SK-N-SH (cell line): ENCODE data around the gene SGF29. TPM values are rescaled to one million over a fixed set of nuclear protein-coding genes. Genes with fewer than 3 reads are reported as not detected.
"Not testable (repeated sequence)": the region's sequence is repeated elsewhere in the genome, so short reads cannot be mapped to it uniquely, and the experiment has no call there.

Experiments
- CTCF ChIA-PET: fragments of 300-600, 350-600 bp; formaldehyde crosslinking; extraction: SDS; loops from one replicate; lab custom pipeline; 2021; lab: Yijun Ruan, JAX
- POLR2A ChIA-PET: fragments of 350-600 bp; sonication (Branson Sonifier 250); formaldehyde crosslinking; extraction: SDS; loops from one replicate; lab custom pipeline; 2020; ENCODE audit warnings: antibody characterized with exemption, inconsistent platforms; lab: Yijun Ruan, JAX
- DNase-seq: peaks from one replicate; pipeline ENCODE4 v3.0.0; 2012
- H2AFZ ChIP-seq: fragments of 200-600 bp; sonication (generic); 2 replicates; pipeline ENCODE4 v1.8.1; 2016; ENCODE audit warnings: antibody characterized with exemption, mild to moderate bottlenecking, low read depth
- H3F3A ChIP-seq: fragments of 200-600 bp; sonication (generic); replicated peaks from 2 replicates; pipeline ENCODE3; 2016; ENCODE audit warnings: antibody characterized with exemption, mild to moderate bottlenecking; ENCODE audit not compliant: insufficient read depth
- H3K27ac ChIP-seq, 2 experiments: fragments of 200-500 bp in 1 of 2; fragments of 200-600 bp in 1 of 2; sonication (Bioruptor generic) in 1 of 2; sonication (generic), shearing (Covaris generic) in 1 of 2; 2 replicates each; pipeline versions ENCODE4 v1.5.1 to v1.6.1; 2014 to 2016; ENCODE audit warnings: low read depth in 2 of 2, inconsistent platforms in 1 of 2, low read length in 1 of 2, mild to moderate bottlenecking in 1 of 2, mixed read lengths in 1 of 2
- H3K27me3 ChIP-seq: fragments of 200-600 bp; sonication (generic), shearing (Covaris generic); 2 replicates; pipeline ENCODE4 v1.6.1; 2016; ENCODE audit warnings: mixed run types; ENCODE audit not compliant: insufficient read depth
- H3K36me3 ChIP-seq, 2 experiments: fragments of 200-500 bp in 1 of 2; fragments of 200-600 bp in 1 of 2; sonication (Bioruptor generic) in 1 of 2; sonication (generic) in 1 of 2; replicated peaks in 1 of 2; 2 replicates each; pipeline versions ENCODE3 to v1.5.1; 2014 to 2016; ENCODE audit warnings: low read length in 1 of 2, mild to moderate bottlenecking in 1 of 2; ENCODE audit not compliant: insufficient read depth in 2 of 2, control insufficient read depth in 1 of 2
- H3K4me1 ChIP-seq, 2 experiments: fragments of 200-500 bp in 1 of 2; fragments of 200-600 bp in 1 of 2; sonication (Bioruptor generic) in 1 of 2; sonication (generic), shearing (Covaris generic) in 1 of 2; 2 replicates each; pipeline versions ENCODE4 v1.5.1 to v1.6.1; 2014 to 2016; ENCODE audit warnings: low read depth in 1 of 2, low read length in 1 of 2, mixed run types in 1 of 2; ENCODE audit not compliant: insufficient read depth in 2 of 2, control insufficient read depth in 1 of 2
- H3K4me2 ChIP-seq: fragments of 200-600 bp; sonication (generic), shearing (Covaris generic); 2 replicates; pipeline ENCODE4 v1.6.1; 2017; ENCODE audit warnings: mixed run types
- H3K4me3 ChIP-seq, 2 experiments: fragments of 200-500 bp in 1 of 2; fragments of 200-600 bp in 1 of 2; sonication (Bioruptor generic) in 1 of 2; sonication (generic), shearing (Covaris generic) in 1 of 2; 2 replicates each; pipeline versions ENCODE4 v1.5.1 to v1.8.1; 2014 to 2016; ENCODE audit warnings: low read depth in 2 of 2, inconsistent platforms in 1 of 2, low read length in 1 of 2, mild to moderate bottlenecking in 1 of 2, mixed read lengths in 1 of 2, moderate library complexity in 1 of 2
- H3K79me2 ChIP-seq: fragments of 200-600 bp; sonication (generic); 2 replicates; pipeline ENCODE4 v1.8.1; 2017; ENCODE audit warnings: mild to moderate bottlenecking; ENCODE audit not compliant: insufficient read depth
- H3K9ac ChIP-seq: fragments of 200-600 bp; sonication (generic); 2 replicates; pipeline ENCODE4 v1.6.1; 2017; ENCODE audit warnings: mixed run types
- H3K9me2 ChIP-seq: fragments of 200-600 bp; sonication (generic); 2 replicates; pipeline ENCODE4 v1.6.1; 2017; ENCODE audit warnings: mixed run types
- H3K9me3 ChIP-seq: fragments of 200-600 bp; sonication (generic); 2 replicates; pipeline ENCODE4 v1.6.1; 2017; ENCODE audit warnings: mixed run types, mild to moderate bottlenecking, moderate library complexity
- H4K20me1 ChIP-seq: fragments of 200-600 bp; sonication (generic); 2 replicates; pipeline ENCODE4 v1.6.1; 2017; ENCODE audit warnings: mild to moderate bottlenecking, mixed run types; ENCODE audit not compliant: insufficient read depth
- CHD2 ChIP-seq: fragments of 150-350 bp; IDR thresholded peaks from 2 replicates; pipeline ENCODE4 v1.6.1; 2018; ENCODE audit warnings: low read length; ENCODE audit not compliant: partially characterized antibody
- CTCF ChIP-seq: fragments of 200-600 bp; sonication (generic); IDR thresholded peaks from 2 replicates; pipeline ENCODE4 v1.6.1; 2017; ENCODE audit warnings: antibody characterized with exemption, mild to moderate bottlenecking, moderate library complexity
- GABPA ChIP-seq: IDR thresholded peaks from 2 replicates; pipeline ENCODE4 v1.4.0; 2012; ENCODE audit warnings: low read depth, mild to moderate bottlenecking
- JUND ChIP-seq: IDR thresholded peaks from 2 replicates; pipeline ENCODE4 v1.4.0; 2012
- MEF2A ChIP-seq: IDR thresholded peaks from 2 replicates; pipeline ENCODE4 v1.4.0; 2012; ENCODE audit warnings: low read depth, borderline replicate concordance
- MXI1 ChIP-seq: IDR thresholded peaks from 2 replicates; pipeline ENCODE4 v1.6.1; 2012; ENCODE audit warnings: mild to moderate bottlenecking, low read depth, low read length, improper control_type of control experiment
- PBX3 ChIP-seq: IDR thresholded peaks from 2 replicates; pipeline ENCODE4; 2012
- POLR2AphosphoS5 ChIP-seq: IDR thresholded peaks from 2 replicates; pipeline ENCODE4 v1.6.1; 2012; ENCODE audit warnings: low read depth, low read length
- RAD21 ChIP-seq: IDR thresholded peaks from 2 replicates; pipeline ENCODE4 v1.6.1; 2012; ENCODE audit warnings: mild to moderate bottlenecking, low read length
- SMC3 ChIP-seq: IDR thresholded peaks from 2 replicates; pipeline ENCODE4 v1.6.1; 2012; ENCODE audit warnings: low read depth, low read length, improper control_type of control experiment
- ZBTB33 ChIP-seq: IDR thresholded peaks from 2 replicates; pipeline ENCODE4 v1.4.0; 2012; ENCODE audit warnings: low read depth, borderline replicate concordance
- WGBS: methylation state at CpG from one replicate; pipeline ENCODE4 v1.1.6; 2017; ENCODE audit warnings: low lambda C conversion rate; 5-methylcytosine and 5-hydroxymethylcytosine counted together
- polyA plus RNA-seq, 3 experiments: library from polyadenylated mRNA; depleted of rRNA; stranded (reverse); fragments of >200 nt; gene quantifications; 2 replicates each; pipeline ENCODE4 v1.2.3, GENCODE V29; 2012

SGF29 gene
- polyA plus RNA-seq, 1 of the 3 experiments (the other 2 are of a cell fraction): 4.6 TPM

GRCh38 chr16:28617874-28618273 is 64.2 kb downstream of the SGF29 start (continued):
- TF ChIP-seq PBX3: no peak
- no peak for TF ChIP-seq CTCF
- TF ChIP-seq MEF2A: no peak
- TF ChIP-seq POLR2AphosphoS5: no peak
- TF ChIP-seq ZBTB33: no peak
- TF ChIP-seq SMC3: no peak
- TF ChIP-seq MXI1: no peak
- no peak for TF ChIP-seq JUND

GRCh38 chr16:28620316-28620715 is 66.6 kb downstream of the SGF29 start:
- DNase-seq, H3K27ac ChIP-seq, H3K9me3 ChIP-seq, H3K27me3 ChIP-seq, H3K4me1 ChIP-seq, H2AFZ ChIP-seq, H3K4me3 ChIP-seq, H3K4me2 ChIP-seq, H3K79me2 ChIP-seq, CTCF ChIA-PET, H3F3A ChIP-seq, H3K36me3 ChIP-seq, H3K9me2 ChIP-seq, H4K20me1 ChIP-seq, H3K9ac ChIP-seq, POLR2A ChIA-PET: not testable (repeated sequence)
- 36% methylated on average over 1 of the region's 1 CpG for WGBS

GRCh38 chr16:28621481-28622155 is 67.9 kb downstream of the SGF29 start:
- no peaks in the 10 kb centered on the region for H3K9me2 ChIP-seq
- POLR2A ChIA-PET: no interaction called here

GRCh38 chr16:28622532-28623171 is 68.9 kb downstream of the SGF29 start:
- POLR2A ChIA-PET: not testable (repeated sequence)

More at GRCh38 chr16:28621481-28622155, 67.9 kb downstream of the SGF29 start:
- Histone ChIP-seq H3K4me1 (no peaks in the 10 kb centered on the region), H3K9me3 (no peaks in the 10 kb centered on the region), H3K36me3 (no peaks in the 10 kb centered on the region), H3K27me3 (no peaks in the 10 kb centered on the region), H3K9ac (no peak overlapping the region), H2AFZ (no peak overlapping the region), H3K4me2 (no peak overlapping the region), H3K4me3 (no peak overlapping the region), H3F3A (no peaks in the 10 kb centered on the region), H4K20me1 (no peaks in the 10 kb centered on the region), H3K27ac (no peak overlapping the region), H3K79me2 (no peaks in the 10 kb centered on the region)
- CTCF ChIA-PET: no interaction called here
- no peak for TF ChIP-seq RAD21
- TF ChIP-seq CHD2: no peak
- no peak for TF ChIP-seq GABPA
- WGBS: 79% methylated on average over 7 of the region's 7 CpGs
- no peak for DNase-seq

More at GRCh38 chr16:28622532-28623171, 68.9 kb downstream of the SGF29 start:
- CTCF ChIA-PET, H3K79me2 ChIP-seq, H3K4me2 ChIP-seq, H4K20me1 ChIP-seq, H3K4me3 ChIP-seq, H2AFZ ChIP-seq, H3K4me1 ChIP-seq, H3K9ac ChIP-seq, H3K27ac ChIP-seq, H3K9me2 ChIP-seq, H3K36me3 ChIP-seq, DNase-seq, H3K9me3 ChIP-seq, H3F3A ChIP-seq, H3K27me3 ChIP-seq: not testable (repeated sequence)
- 83% methylated on average over 23 of the region's 24 CpGs for WGBS
